Esophagus squamous epithelium (tissue), 5 donors: Measurements from ENCODE around the gene TMED1. TPM values are rescaled to one million over a fixed set of nuclear protein-coding genes. Genes with fewer than 3 reads are reported as not detected.

ENCODE experiments used
- DNase-seq: peaks from one replicate; lab custom pipeline; 2025; lab: John Stamatoyannopoulos, UW
- H3K27ac ChIP-seq, 4 donors: fragments of 200-600 bp; sonication (generic); one replicate each; pipeline ENCODE4 v1.5.1; 2016 to 2019; ENCODE audit warnings: mild to moderate bottlenecking in 1 of 4
- H3K27me3 ChIP-seq, 4 donors: fragments of 200-600 bp; sonication (generic); 1 replicate in 3 of 4; 2 replicates in 1 of 4; pipeline versions ENCODE4 v1.5.1 to v1.6.0; 2017 to 2021; ENCODE audit warnings: antibody characterized with exemption in 1 of 4
- H3K36me3 ChIP-seq, 3 donors: fragments of 200-600 bp; sonication (generic); one replicate each; pipeline ENCODE4 v1.5.1; 2016 to 2019
- H3K4me1 ChIP-seq, 3 donors: fragments of 200-600 bp; sonication (generic); one replicate each; pipeline ENCODE4 v1.5.1; 2017 to 2019
- H3K4me3 ChIP-seq, 4 donors: fragments of 200-600 bp; sonication (generic); 1 replicate in 3 of 4; 2 replicates in 1 of 4; pipeline ENCODE4 v1.5.1; 2016 to 2019; ENCODE audit warnings: mild to moderate bottlenecking in 2 of 4, moderate library complexity in 1 of 4
- H3K9me3 ChIP-seq, 3 donors: fragments of 200-600 bp; sonication (generic); one replicate each; pipeline ENCODE4 v1.5.1; 2016 to 2019
- POLR2A ChIP-seq, 4 donors: fragments of 450-650 bp; IDR thresholded peaks; one replicate each; pipeline ENCODE4 v1.6.1; 2017; ENCODE audit warnings: antibody characterized with exemption in 4 of 4, mild to moderate bottlenecking in 4 of 4, moderate library complexity in 3 of 4
- WGBS, 2 donors: methylation state at CpG; one replicate each; pipeline ENCODE4 v1.1.5; 2018; 5-methylcytosine and 5-hydroxymethylcytosine counted together
- intact Hi-C: fragments of 100-400 bp; cut with DNase I; formaldehyde crosslinking; loops from one replicate; pipeline ENCODE4 v1.15.0; 2022
- total RNA-seq, 4 donors: library from RNA; depleted of rRNA; stranded (reverse); fragments of >200 nt; gene quantifications; one replicate each; pipeline ENCODE4 v1.1.0, GENCODE V29; 2016
- TF ChIP-seq, protein P1 (sequence below), 6 experiments: fragments of 450-650 bp in 4 of 6; fragments of 200-600 bp in 2 of 6; sonication (generic) in 2 of 6; IDR thresholded peaks; one replicate each; pipeline ENCODE4 v1.5.1; 2016 to 2019; ENCODE audit warnings: antibody characterized with exemption in 6 of 6, mild to moderate bottlenecking in 4 of 6, moderate library complexity in 4 of 6
- donor health status: DM: yes; HTN: yes; CAD: no.

Gene TMED1
- total RNA-seq, 4 donors from 2014 or later, result 14.7 to 30.3 (median 24.1) TPM

DNA sequence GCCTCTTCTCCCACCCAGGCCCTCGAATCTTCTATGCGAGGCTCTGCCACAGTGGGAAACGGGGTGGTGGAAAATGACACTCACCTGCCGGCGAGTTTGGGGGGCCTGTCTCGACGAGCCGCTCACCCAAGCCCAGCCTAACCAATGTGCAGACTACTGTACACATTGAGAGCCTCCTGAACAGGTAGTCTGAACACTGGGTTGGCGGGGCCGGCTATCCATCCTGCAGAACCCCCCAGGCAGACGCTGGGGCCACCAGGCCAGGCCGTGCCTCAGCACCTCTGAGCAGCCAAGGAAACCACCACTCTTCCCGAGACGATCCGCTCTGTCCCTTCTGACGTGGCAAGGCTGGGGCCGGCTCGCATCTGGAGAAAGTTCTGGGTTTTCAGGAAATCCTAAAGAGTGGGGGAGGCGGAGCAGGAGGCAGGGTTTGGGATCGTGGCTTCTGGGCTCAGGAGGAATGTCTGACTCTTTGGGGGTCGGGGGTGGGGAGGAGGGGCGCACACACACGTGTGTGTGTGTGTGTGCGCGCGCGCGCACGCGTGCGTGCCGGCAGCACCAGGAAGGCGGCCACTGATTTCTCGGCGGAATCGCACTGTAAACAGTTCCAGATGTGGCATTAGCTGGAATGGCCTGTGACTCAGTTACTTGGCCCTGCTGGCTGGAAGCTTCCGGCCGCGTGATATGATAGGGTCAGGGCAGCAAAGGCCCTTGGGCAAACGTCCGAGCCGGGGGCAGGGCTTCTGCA is 18.5 kb downstream of the TMED1 start:
- no peak for TF ChIP-seq POLR2A (IDR thresholded peaks at IDR 0.05)
- TF ChIP-seq, protein P1, sequence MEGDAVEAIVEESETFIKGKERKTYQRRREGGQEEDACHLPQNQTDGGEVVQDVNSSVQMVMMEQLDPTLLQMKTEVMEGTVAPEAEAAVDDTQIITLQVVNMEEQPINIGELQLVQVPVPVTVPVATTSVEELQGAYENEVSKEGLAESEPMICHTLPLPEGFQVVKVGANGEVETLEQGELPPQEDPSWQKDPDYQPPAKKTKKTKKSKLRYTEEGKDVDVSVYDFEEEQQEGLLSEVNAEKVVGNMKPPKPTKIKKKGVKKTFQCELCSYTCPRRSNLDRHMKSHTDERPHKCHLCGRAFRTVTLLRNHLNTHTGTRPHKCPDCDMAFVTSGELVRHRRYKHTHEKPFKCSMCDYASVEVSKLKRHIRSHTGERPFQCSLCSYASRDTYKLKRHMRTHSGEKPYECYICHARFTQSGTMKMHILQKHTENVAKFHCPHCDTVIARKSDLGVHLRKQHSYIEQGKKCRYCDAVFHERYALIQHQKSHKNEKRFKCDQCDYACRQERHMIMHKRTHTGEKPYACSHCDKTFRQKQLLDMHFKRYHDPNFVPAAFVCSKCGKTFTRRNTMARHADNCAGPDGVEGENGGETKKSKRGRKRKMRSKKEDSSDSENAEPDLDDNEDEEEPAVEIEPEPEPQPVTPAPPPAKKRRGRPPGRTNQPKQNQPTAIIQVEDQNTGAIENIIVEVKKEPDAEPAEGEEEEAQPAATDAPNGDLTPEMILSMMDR (IDR thresholded peaks at IDR 0.05), result no peak
- Histone ChIP-seq H3K36me3 (peaks cover 4 to 99% (median 9%) of the 10 kb centered on the region in 3 donors), H3K27ac (peak overlapping the region; percentile 55 to 86 (median 73)), H3K4me3 (peak overlapping the region; percentile 5 to 46 (median 30)), H3K27me3 (no peaks in the 10 kb centered on the region), H3K9me3 (no peaks in the 10 kb centered on the region), H3K4me1 (peaks cover 0 to 38% (median 10%) of the 10 kb centered on the region in 3 donors)
- 68 to 82% methylated on average over 6 to 21 of the region's 42 CpGs for WGBS, 2 donors
- DNase-seq, result no peak
- intact Hi-C loops, result no loop called here

DNA sequence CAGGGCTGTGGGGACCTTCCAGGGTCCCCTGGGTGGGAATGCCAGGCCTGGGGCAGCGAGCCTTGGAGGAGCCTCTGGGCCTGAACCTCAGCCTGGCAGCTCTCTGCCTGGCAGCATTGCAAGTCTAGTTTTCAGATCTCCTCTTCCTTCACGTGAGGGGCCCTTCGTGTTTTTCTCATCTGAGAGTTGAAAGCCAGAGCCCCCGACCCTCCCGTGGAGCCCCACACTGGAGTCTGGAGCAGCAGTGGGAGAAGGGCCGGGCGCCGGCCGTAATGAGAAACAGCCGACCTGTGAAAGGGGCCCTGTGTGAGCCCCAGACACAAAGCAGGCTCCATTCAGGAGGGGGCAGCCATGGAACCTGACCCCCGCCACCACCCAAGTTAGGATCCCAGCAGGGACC is 19.3 kb downstream of the TMED1 start:
- Histone ChIP-seq H3K27ac (peak overlapping the region; percentile 55 to 86 (median 73)), H3K36me3 (peaks cover 0 to 99% (median 14%) of the 10 kb centered on the region in 3 donors), H3K9me3 (no peaks in the 10 kb centered on the region), H3K4me3 (peak overlapping the region; percentile 5 to 46 (median 30)), H3K4me1 (peaks cover 0 to 42% (median 10%) of the 10 kb centered on the region in 3 donors), H3K27me3 (no peaks in the 10 kb centered on the region)
- DNase-seq, result no peak
- TF ChIP-seq, protein P1 (IDR thresholded peaks at IDR 0.05), result no peak
- intact Hi-C loops, result no loop called here
- 91% methylated on average over 7 of the region's 11 CpGs; no CpG with 5 or more reads in 1 of the 2 donors for WGBS, 2 donors

DNA sequence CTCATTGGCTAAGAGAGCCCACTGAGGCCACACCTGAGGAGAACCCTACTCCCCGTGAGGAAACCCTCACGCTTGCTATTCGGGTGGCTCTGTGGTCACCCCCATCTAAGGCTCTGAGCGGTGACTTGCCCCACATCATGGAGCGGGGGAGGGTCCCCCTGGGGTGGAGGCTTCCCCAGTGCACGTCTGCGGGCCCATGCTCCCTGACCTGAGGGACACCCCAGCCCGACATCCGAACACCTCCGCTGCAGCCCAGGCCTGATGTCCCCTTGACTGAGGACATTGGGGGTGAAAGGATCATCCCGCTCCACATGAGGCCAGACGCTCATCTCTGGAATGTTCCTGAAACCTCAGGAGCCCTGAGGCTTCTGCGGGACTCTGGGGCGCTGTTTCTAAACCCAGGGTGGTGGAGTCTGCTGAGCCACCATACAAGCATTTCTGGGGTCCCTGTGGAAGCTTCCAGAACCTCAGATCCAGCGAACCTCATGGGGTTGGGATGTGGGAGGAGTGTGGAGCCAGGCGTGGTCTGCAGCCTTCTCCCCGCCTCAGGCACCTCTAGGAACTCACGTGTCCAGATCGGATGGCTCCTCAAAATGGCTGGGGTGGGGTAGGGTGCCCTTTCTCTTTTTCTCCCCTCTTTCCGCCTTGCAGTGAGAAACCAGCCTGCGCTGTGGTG is 19.9 kb downstream of the TMED1 start:
- H3K4me3 ChIP-seq, result peak overlapping the region in 3 of 4 donors; percentile 23 to 46 (median 36)
- no peak for TF ChIP-seq POLR2A (IDR thresholded peaks at IDR 0.05)
- TF ChIP-seq, protein P1 (IDR thresholded peaks at IDR 0.05), result no peak
- H3K4me1 ChIP-seq, result peaks cover 0 to 42% (median 10%) of the 10 kb centered on the region in 3 donors
- H3K36me3 ChIP-seq, result peaks cover 5 to 99% (median 19%) of the 10 kb centered on the region in 3 donors
- intact Hi-C loops, result no loop called here
- no peaks in the 10 kb centered on the region for H3K27me3 ChIP-seq
- no peaks in the 10 kb centered on the region for H3K9me3 ChIP-seq
- WGBS, 2 donors, result 89 to 93% methylated on average over 10 to 12 of the region's 21 CpGs
- no peak for DNase-seq
- peak overlapping the region; percentile 55 to 86 (median 73) for H3K27ac ChIP-seq

DNA sequence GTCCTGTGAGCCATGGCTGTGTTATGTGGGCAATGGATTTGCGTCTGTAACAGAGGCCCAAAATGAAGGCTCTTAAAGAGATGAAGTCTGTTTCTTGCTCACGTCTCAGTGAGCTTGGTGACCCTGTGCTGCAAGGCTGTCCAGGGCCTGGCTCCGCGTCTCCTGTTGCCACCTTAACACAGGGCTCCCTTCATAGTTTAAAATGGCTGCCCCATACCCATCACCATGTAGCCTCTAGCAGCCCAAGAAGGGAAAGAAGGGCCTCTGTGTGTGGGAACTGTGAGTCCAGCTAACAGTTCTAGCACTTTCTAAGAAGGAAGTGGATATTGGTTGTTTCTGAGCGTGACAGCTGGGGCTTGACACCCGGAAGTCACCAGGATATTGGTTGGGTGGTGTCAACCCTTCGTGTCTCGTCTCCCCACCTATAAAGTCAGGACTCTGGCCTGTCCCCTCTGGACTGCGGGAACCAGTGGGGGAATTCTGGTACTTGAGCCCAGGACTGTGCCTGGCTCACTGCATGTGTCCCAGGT is 20.9 kb downstream of the TMED1 start:
- H3K27ac ChIP-seq, result peak overlapping the region in 1 of 4 donors; percentile 21
- H3K36me3 ChIP-seq, result peaks cover 9 to 99% (median 11%) of the 10 kb centered on the region in 3 donors
- no peaks in the 10 kb centered on the region for H3K27me3 ChIP-seq
- H3K4me1 ChIP-seq, result peaks cover 0 to 46% (median 10%) of the 10 kb centered on the region in 3 donors
- H3K9me3 ChIP-seq, result no peaks in the 10 kb centered on the region
- no peak for TF ChIP-seq POLR2A (IDR thresholded peaks at IDR 0.05)
- TF ChIP-seq, protein P1 (IDR thresholded peaks at IDR 0.05), result no peak
- 100% methylated on average over 5 of the region's 9 CpGs for WGBS, 2 donors
- no peak for DNase-seq
- no peak overlapping the region for H3K4me3 ChIP-seq
- intact Hi-C loops, result no loop called here
